NCI-H226 (cell line): ENCODE measurements around the gene CSTPP1.

Experiments used
- DNase-seq: peaks from one replicate; pipeline ENCODE4 v3.0.0-alpha.2; 2015

CSTPP1 gene

DNA sequence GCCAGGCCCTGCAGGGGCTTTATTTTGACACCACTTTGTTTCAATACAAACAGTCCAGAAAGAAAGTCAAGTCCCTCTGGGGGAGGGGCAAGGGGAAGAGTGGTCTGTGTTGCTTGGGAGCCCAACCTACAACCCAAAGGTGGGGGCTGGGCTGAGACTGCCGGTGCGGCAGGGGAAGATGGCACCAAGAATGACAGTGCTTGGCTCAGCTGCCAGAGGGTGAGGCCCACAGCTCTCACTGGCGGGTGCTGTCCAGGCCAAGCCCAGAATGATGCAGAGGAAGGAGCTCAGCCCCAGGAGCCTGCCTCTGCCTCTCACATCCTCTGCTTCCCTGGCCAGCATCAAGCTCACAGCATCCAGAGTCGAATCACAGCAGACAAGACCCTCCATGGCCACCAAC lies 227.8 kb downstream of the CSTPP1 start:
- DNase-seq, result no peak

DNA sequence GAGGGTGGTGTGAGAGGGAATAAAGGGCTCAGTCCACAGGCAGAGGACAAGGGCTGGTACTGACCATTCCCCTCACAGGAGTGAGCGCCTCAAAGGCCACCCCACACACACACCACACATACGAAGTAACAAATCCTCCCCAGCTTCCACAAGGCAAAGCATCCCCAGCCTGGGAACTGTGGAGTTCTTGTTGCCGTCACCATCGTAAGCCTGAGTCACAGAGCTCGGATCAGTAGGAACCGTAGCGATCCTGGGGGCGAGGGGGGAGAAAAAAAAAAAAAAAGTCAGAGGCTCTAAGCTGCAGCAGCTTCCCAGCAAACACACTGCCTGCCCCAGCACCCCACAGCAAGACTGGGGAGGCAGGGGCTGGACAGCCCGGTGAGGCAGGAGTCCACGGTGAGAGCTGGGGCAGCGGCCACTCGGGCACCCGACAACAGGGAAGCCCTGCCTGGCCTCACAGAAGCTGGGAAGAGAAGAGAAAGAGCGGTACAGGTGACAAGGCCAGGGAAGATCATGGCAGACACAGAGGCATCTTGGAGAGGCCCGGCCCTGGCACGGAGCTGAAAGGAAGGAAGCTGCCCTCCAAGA lies 228.8 kb downstream of the CSTPP1 start:
- DNase-seq, result no peak

DNA sequence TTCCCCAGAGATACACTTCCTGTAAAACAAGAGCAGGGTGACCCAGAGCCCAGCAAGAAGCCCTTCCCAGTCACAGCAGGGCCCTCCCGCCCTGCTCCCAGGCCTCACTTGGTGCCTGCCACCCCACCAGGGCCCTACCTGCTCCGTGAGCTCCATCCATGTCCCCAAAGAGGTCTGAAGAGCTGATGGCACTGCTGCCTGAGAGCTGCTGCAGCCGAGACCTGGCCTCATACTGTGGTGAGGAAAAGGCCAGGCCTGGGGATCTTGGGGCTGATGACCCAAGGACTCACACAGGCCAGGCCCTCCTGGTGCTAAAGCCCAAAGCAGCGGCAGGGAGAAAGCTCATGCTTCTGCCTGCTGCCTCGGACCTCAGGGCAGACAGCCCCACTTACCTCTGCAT lies 229.8 kb downstream of the CSTPP1 start:
- DNase-seq, result no peak

DNA sequence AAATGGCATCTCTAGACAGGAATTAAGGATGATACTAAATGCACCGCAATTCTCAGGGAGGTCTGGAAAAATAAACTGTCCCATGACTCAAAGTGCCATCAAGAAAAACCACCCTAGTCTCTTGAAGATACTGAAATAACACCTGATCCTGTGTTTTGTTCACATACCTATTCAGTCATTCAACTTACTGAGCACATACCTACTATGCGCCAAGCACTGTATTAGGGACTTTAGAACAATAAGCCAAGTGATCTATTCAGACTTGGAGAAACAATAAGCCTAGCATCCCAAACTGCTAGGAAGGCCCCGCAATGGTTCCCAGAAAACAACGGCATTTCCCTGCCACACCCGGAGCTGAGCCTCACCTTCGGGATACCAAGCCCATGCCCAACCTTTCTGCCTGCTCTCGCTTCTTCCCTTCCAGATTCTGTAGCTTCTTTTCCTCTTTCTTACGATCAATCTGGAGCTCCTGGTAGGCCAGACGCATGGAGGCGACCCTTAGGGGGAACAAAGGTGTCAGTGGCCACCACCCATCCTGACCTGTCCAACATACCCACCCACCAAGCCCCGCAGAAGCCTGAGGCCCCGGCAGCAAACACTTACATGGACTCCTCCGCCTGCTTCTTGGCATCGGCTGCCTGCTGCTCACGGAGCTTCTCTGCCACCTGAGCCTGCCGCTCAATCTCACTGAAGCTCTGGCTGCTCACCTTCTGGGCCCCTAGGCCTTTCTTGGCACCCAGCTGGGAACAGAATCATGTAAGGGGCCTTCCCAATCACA lies 234.7 kb downstream of the CSTPP1 start:
- no peak for DNase-seq

DNA sequence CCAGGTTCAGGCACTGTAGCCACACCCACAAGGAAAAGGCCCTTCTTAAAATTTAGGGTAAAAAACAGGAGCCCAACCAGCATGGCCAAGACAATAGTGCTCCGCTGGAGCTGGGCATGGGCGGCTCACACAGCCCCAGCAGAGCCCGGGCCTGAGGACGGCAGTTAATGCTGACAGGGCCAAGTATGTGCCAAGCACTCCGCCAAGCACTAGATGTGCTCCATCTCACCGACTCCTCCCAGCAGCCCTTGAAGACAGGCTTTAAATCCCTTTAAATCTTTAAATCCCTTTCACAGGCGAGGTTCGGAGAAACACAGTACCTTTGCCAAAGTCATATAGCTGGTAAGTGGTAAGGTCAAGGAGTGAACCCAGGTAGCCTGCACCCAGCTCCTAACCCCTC lies 235.3 kb downstream of the CSTPP1 start:
- no peak for DNase-seq

DNA sequence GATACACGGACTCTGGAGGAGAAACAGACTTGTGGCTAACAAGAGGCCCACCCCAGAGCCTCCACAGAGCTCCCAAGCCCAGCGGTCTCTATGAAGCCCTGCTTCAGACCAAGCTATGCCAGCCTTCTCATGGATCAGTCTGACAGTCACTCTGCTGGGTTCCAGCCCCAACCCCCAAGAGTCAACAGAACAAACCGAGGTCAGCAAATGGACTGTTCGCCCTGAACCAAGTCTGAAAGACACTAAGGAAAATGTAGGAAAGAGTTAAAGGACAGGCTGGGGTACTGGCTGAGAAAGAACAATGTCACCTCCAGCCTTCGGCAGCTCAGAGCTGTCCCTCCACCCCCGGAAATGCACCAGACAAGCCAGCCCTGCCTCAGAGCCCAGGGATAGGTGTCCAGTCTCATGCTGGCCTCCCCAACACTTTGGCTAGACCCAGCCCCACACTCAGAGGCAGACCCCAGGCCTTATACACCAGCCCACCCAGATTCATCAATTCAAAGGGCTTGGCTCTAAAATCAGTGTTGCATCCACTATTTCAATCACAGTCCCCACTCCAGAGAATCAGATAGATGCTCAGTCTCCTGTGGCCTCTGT lies 236.3 kb downstream of the CSTPP1 start:
- no peak for DNase-seq

DNA sequence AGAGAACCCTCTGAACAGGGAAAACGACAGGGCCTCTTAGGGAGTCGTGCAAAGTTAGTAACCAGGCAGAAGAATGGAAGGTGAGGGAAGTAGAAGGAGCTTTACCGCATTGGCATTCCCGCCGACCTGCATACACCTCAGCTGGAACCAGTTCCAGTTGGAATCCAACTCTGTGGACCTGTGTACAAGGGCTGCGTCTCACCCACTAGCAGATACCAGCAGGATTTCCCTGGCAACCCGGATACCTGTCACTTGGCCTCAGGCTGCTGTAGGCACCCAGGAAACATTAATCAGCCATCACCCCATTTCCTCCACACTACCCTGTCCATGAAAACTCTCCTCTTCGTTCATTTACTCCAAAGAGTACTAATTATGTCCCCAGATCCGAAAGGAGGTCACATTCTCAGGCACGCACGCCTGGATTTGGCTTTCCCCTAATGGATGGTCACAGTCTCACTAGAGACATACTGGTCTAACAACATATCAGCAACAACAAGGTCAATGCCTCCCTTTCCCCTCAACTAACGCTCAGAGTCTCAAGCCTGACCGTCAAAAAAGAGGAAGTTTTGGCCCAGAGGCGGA lies 239.3 kb downstream of the CSTPP1 start:
- no peak for DNase-seq

DNA sequence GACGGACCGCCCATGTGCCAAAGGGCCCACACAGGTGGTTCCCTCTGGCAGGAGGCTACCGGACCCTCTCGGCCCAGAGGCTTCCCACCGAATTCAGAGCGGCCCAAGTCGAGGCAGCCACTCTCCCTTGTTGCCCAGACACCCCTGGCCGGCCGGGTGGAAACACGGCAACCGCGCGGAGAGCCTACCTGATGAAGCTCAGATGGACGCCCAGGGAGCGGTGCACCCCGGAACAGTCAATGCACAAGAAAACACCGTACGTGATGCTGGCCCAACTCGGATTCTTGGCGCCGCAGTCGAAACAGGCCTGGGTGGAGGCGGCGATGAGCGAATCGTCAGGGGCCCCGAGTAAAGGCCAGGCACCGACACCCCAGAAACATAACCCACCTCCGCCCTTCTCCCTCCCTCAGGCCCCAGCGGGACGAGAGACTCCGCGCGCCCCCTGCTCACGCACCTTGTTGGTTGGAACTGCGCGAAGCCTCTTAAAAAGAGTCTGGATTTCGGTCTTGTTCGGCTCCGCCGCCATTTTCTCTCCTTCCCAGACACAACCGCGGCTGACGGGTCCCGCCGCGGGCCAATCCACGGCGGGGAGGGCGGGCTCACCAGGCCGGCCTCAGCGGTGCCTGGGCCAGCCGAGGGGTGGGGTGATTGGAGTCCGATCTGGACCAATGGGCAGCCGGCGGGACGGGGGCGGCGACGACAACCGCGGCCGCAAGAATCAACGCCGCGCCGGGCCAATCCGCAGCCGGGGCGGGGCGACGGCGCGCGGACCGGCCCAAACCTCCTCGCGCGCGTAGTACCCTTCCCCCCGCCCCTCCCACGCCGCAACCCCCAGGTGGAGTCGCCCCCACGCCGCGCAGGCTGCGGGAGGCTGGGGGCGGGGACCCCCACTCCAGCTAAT lies 240.0 kb downstream of the CSTPP1 start, which contains the start of gene ARFGAP2:
Gene ARFGAP2 (minus strand): TSS at position 552 of the 901 bp plus-strand sequence. CDS start 26 bp downstream, at position 526.
- peak; percentile 95 for DNase-seq

DNA sequence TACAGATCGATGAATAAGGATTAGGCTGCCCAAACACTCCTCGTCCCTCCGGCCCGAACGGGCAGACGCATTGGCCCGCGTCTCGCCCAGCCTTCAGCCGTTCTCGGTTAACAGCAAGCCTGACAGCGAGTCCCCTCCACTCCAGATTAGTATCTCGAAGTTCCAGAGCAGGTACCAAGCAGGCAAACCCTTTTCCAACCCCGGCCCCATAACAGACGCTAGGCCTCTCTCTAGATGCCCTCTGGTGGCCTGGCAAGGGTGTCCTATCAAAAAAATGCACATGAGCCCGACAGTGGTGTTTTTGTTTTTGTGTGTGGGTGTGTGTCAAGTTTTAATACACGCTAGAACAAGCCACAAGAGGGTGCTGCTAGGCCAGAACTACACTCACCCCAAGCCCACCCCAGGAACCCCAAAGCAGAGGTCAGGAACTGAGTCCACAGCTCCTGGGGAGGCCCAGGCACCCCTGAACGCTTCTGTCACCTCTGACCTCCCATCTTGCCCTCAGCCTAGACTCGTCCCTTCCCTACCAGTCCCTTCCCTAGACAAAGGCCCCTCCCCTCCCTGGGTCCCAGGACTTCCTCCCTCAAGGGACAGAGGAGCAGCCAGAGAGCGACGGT lies 240.8 kb downstream of the CSTPP1 start:
- peak; percentile 62 for DNase-seq

DNA sequence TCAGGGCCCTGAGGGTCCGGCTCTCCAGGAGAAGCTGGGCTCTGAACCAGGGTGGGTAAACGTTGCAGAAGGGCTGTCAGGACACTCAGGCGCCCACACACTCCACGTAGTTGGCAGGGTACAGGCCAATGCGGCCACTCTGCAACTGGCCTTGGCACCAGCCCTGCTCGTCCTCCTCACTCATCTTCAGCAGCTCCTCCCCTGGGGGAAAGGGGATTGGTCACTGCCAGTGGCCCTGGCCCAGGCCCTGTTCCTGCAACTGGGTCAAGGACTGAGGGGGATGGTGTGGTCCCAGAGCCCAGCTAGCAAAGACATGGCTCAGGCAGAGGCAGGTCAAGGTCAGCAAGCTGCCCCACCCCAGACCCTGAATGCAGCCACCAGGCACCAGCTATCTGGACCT lies 241.3 kb downstream of the CSTPP1 start:
- DNase-seq, result no peak

DNA sequence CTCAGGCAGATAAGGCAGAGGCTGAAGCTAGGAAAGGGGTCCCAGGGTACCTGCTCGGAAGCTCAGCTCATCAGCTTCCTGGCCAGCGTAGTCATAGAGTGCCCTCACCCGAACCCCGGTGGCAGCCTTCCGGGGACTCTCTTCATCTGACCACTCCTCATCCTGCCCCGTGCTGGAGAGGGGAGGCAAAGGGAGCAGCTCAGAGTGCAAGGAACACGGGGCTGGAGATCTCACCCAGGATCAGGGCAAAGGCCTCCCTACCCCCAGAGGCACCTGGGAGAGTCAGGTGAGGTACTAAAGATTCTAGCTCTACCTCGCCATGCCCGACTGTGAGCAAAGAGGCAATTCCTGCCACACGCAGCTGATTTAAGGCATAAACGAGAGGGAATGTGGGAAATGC lies 241.8 kb downstream of the CSTPP1 start:
- DNase-seq, result no peak

DNA sequence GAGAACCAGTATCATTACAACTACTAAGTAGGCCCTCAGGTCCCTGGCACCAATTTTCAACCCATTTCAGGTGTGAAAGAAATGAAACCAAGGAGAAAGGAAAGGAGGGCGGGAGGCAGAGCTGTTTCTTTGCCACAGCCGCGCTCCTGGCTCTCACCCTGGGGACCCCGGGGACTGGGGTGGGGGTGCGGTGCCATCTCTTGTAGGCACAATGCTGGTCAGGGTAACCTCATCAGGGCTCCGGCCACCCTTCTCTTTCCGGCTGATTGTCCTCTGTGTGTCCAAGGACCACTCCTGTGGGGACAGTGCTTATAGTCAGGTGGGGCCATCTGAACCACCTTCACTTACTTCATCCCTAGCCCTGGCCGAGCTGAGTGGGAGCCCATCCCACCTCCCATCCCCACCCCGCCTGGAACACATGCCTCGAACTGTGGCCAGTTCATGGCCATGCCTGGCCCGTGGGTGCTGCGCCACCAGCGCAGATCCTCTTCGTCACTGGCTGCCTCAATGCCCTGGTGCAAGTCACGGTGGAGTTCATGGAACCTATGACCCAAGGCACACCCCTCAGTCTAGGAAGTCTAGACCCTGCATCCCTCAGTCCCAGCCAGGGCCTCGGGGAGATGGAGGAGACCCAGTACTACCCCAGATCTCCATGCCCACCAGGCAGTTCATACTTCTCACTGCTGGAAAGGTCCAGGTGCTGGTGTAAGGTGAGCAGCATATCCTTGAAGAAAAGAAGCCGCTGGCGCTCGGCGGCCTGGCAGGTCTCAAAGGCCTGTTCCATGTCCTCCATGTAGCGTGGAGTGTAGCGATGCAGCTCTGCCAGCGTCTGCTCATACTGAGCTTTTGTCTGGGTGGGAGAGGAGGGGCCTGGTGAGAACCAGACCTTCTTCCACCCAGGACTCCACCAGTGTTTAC lies 242.4 kb downstream of the CSTPP1 start:
- no peak for DNase-seq

DNA sequence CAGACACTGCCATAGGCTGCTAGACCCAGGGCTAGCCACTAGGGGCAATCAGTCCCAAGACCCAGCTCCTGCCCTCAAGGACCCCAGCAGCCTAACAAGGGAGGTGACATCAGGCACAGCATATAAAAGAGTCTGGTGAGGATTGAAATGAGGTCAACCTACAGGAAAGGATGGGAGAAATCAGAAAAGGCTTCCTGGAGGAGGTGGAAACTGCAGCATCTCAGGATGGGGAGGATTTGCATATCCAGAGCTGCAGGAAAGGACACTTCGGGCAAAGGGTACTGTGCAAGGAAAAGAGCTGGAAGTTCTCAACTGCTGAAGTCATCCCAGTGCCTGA lies 243.1 kb downstream of the CSTPP1 start:
- DNase-seq, result no peak

DNA sequence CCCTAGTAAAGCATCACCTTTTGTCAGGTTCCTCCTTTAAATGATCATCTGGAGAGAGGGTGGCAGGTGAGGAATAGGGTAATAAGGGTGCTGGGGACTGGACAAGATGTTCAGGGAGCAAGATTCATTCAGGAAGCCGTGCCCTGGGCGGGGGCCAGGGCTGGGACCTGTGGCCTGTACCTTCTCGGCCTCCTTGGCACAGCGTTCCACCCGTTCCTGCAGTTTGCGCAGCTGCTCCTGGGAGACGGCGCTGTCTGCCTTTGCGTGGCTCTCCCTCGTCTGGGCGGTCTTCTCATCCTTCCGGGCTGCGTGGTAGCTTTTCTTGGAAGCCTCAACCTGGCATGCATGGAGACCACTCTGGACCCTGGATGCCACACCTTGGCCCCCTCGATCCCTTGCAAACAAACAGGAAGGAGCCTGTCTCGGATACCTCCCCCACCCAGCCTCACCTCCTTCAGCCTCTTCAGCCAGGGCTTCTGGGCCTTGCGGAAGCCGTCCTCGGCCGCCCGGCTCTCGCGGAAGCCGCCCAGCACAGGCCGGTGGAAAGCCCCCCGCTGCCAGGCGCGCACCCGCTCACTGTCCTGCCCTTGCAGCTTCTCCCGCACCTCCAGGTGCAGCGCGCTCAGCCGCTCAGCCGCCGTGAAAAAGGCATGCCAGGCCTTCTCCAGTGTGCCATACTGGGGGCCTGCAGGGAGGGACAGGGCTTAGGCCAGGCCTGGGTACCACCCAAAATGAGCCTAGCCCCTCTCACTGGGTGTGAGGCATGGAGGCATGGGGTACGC lies 243.6 kb downstream of the CSTPP1 start:
- DNase-seq, result no peak

DNA sequence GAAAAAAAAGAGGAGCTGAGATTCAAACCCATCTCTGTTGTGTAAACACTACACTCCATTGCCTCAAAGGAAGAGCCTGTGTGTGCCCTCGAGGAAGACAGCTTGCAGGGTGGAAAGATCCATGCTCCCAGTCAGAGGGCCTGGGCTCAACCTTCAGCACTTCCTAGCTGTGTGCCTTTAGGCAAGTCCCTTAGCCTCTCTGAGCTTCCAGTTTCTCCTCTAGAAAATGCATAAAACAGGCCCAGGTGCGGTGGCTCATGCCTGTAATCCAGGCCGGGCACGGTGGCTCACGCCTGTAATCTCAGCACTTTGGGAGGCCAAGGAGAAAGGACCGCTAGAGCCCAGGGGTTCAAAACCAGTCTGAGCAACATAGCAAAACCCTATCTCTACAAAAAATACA lies 244.7 kb downstream of the CSTPP1 start:
- no peak for DNase-seq

DNA sequence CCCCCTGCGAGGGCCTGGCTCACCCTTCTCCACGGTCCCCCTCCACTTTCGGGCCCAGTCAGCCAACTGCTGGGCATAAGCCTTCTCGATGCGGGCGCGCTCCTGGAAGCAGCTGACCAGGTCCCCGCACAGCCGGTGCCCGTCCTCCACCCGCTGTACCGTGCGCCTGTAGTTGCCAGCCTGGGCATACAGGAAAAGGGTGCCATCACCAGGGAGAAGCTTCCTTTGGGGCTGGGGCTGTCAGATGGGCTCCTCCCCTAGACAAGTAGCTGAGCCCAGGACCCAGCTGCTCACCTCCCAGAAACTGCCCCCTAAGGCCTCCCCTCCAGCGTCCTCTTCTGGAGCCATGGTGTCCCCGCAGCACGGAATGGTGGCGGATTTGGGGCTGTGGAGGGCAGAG lies 245.8 kb downstream of the CSTPP1 start:
- DNase-seq, result no peak

DNA sequence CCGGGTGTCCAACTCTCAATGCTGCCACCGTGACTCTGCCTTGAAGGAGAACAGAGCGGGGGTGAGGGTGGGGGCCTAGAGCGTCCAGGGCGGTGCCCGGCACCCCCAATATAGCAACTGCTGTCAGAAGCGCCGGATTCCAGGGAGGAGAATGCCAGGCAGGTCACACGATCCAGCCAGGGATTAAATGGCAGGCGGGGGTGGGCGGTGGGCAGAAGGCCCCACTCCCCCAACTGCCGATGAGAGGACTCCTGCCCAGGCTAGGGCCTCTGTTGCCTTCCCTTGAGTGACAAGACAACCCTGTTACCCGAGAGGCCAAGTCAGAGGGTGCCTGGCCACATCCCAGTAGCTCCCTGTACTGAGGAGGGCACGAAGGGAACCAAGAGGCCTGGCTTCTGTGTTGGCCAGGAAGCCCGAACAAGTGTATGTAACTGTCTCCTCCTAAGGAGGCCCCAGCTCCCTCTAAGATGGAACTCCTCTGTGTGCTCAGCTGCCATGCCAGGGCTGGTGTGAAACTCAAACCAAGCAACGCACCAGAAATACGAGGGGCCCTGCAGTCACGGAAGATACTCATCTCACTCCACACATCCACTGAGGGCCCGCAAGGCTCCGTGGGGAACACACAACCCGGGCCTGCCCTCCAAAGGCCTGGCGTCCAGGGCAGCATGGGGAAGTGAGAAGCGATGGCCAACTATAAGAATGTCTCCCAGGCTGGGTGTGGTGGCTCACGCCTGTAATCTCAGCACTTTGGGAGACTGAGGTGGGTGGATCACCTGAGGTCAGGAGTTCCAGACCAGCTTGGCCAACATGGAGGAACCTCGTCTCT lies 246.7 kb downstream of the CSTPP1 start:
- no peak for DNase-seq

DNA sequence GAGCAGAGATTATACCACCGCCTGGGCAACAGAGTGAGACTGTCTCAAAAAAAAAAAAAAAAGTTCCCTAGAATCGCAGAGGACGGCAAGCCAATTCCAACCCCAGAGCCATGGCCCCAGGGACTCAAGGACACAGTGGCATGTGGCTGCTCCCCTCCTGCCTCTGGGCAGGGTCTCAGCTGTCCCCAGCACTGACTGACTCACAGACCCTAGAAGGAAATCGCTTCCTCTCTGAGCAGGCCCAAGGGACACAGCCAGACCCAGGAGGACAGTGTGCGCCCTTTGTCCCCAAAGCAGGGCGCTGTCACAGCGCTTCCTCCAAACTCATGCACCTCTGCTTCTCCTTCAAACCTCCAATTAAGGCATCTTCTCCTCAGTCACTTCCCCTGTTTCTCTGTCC lies 247.4 kb downstream of the CSTPP1 start:
- no peak for DNase-seq

DNA sequence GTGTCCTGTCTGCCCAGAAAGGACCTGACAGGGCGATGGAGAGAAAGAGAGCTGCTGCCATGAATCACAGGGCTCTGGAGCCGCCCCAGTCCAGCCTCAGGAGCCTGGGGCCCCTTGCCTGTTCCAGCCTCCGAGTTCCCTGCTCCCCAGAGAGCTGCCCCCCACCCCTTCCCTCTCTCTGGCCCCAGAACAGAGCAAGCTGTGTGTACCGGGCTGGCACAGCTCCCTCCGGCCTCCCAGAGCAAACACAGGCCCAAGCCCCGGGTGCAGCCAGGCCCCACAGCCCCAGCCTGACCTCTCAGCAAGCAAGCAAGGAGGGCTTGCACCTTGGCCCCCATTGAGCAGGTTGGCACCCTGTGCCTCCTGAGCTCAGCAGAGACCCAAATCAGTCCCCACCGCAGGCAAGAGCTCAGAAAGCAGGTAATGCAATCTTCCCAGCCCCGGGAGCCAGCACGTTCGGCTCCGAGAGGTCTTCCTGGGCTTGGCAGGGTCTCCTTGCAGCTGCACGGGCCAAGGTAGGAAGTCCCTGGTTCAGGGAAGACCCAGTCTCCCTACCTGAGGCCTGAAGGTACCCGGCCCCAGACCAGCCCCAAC lies 248.2 kb downstream of the CSTPP1 start:
- DNase-seq, result no peak
